Measurements from ENCODE around the gene TMEM209. TPM values are rescaled to one million over a fixed set of nuclear protein-coding genes. Genes with fewer than 3 reads are reported as not detected.
"Not testable (repeated sequence)": the region's sequence is repeated elsewhere in the genome, so short reads cannot be mapped to it uniquely, and the experiment has no call there.

Gene TMEM209
- total RNA-seq, 1 experiment from 2014 or later = 21.0 TPM

GRCh38 chr7:130146693-130147405 is 58.4 kb downstream of the TMEM209 start (continued):
- TF ChIP-seq ATF6 (CRISPR knock-in tag; IDR thresholded peaks at IDR 0.05) = no peak
- TF ChIP-seq NFATC4 (CRISPR knock-in tag; IDR thresholded peaks at IDR 0.05) = no peak
- TF ChIP-seq ETV6 (CRISPR knock-in tag; IDR thresholded peaks at IDR 0.05) = no peak
- TF ChIP-seq TEAD1 (CRISPR knock-in tag; IDR thresholded peaks at IDR 0.05) = no peak
- TF ChIP-seq USF2 (CRISPR knock-in tag; IDR thresholded peaks at IDR 0.05) = no peak
- no peak for TF ChIP-seq ZNF281 (CRISPR knock-in tag; IDR thresholded peaks at IDR 0.05)

- POLR2A ChIA-PET; H3K36me3 Mint-ChIP-seq; H3K9me3 Mint-ChIP-seq; H3K4me3 Mint-ChIP-seq; H3K27me3 Mint-ChIP-seq (ENCODE audit: low read depth); ATAC-seq; DNase-seq (ENCODE audit: low spot score); H3K27ac Mint-ChIP-seq: not testable (repeated sequence)
- H3K4me1 Mint-ChIP-seq = peaks cover 21% of the 10 kb centered on the region
- CTCF ChIA-PET = interaction anchor here (1.6 kb wide), 1 partner anchor 74 kb away, joined by 5 read pairs; no protein-coding TSS in a partner anchor
Measured at GRCh38 chr7:130146142-130146541, 59.1 kb downstream of the TMEM209 start.

GRCh38 chr7:130145424-130146100 is 59.6 kb downstream of the TMEM209 start:
- ChIA-PET CTCF (interaction anchor here (1.6 kb wide), 1 partner anchor 73 kb away, joined by 5 read pairs; no protein-coding TSS in a partner anchor), POLR2A (interaction anchor here (0.7 kb wide), 1 partner anchor 60 kb away, joined by 3 read pairs; the partner anchor contains the start of gene TMEM209)
- Mint-ChIP-seq H3K4me3 (no peak overlapping the region), H3K4me1 (peaks cover 24% of the 10 kb centered on the region), H3K9me3 (no peaks in the 10 kb centered on the region), H3K36me3 (no peaks in the 10 kb centered on the region), H3K27me3 (ENCODE audit: low read depth) (peaks cover under 1% of the 10 kb centered on the region; the same call in 1 of the 2 replicates), H3K27ac (no peak overlapping the region)
- TF ChIP-seq ZNF532 (CRISPR knock-in tag; IDR thresholded peaks at IDR 0.05; ENCODE audit: borderline replicate concordance) = no peak
- TF ChIP-seq PRRX2 (CRISPR knock-in tag; IDR thresholded peaks at IDR 0.05) = no peak
- TF ChIP-seq GRHL2 (CRISPR knock-in tag; IDR thresholded peaks at IDR 0.05; ENCODE audit: insufficient replicate concordance, severe bottlenecking) = no peak
- TF ChIP-seq KAT7 (CRISPR knock-in tag; IDR thresholded peaks at IDR 0.05; ENCODE audit: borderline replicate concordance) = no peak
- TF ChIP-seq GTF2I (CRISPR knock-in tag; conservative IDR thresholded peaks at IDR 0.05) = no peak
- DNase-seq (ENCODE audit: low spot score) = no peak
- ATAC-seq = no peak
